ENCODE data around the gene CDH13.

DNA sequence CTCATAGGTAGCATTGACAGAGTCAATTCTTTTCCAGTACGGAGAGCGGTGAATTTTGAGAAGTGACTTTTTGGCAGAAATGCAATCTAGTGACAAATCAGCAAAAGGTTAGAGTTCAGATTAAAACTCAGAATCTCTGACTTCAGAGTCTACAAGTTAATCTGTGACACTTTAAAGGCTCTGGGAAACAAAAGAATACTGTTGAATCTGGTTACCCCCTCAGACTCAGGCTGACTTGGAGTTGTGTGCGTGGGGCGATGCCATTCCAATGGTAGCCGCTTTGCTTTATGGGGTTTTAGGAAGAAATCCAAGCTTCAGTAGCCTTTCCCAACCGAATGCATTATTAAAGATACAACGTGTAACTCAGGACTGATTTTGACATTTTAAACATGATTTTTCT lies 118.2 kb downstream of the CDH13 start:
- TF ChIP-seq GATA3 (IDR thresholded peaks at IDR 0.05; ENCODE audit: low read depth, low read length) = no peak
- TF ChIP-seq GATA2 (IDR thresholded peaks at IDR 0.05; ENCODE audit: low read depth, low read length) = no peak

Data from SH-SY5Y (cell line).